Measurements from ENCODE around the gene HS6ST3.
"Not testable (repeated sequence)": the region's sequence is repeated elsewhere in the genome, so short reads cannot be mapped to it uniquely, and the experiment has no call there.

HS6ST3 gene

GRCh38 chr13:96749825-96750224, 659.9 kb downstream of the HS6ST3 start:
- no peak for DNase-seq

DNA sequence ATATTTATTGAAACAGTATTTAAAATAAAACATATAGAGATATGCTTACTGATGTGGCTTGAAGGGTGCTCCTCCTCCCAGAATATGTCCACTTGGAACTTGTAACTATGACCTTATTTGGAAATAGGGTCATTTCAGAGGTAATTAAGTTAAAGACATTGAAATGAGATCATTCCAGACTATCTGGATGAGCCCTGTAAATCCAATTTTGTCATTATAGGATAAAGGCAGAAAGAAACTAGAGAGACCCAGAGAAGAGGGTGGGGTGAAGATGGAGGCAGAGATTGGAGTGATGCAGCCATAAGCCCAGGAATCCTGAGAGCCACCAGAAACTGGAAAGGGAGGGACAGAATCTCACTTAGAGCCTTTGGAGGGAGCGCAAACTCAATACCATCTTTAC, 661.2 kb downstream of the HS6ST3 start:
- no peak for DNase-seq

DNA sequence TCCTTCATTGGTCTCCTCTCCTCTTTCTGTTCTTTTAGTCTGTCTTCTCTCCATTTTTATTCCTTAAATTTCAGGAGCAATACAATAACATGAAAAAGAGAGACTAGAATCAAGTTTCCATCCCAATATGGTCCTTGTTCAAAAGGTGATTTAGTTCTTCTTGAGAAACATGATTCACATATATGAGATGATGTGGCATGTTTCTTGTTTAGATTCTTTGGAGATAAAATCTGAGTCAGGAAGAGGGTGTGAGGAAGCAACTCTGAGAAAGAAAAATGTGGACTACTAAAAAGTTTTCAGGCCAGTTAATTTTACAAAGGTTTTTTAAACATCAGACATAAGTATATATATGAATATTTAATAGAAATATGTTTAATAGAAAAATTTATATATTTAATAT, 673.0 kb downstream of the HS6ST3 start:
- no peak for DNase-seq

DNA sequence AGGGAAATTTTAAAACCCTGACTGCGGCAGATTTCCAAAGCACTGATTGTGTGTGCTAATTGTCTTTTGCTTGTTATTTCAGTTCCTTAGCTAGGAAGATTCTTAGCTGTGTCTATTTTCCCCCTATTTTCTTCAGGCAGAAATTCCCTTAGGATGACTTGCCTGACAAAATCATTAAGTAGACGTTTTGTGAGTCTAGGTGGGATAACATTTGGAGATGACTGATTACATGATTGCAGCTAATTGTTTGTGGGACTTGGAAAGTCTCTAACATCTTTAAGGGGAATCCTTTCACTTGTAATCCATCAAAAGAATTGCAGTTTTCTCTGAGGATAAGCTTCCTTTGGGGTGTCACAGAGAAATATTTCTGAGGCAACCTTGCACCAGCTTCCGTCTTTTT, 676.4 kb downstream of the HS6ST3 start:
- DNase-seq: no peak

- no peak for DNase-seq
These were observed 678.6 kb downstream of the HS6ST3 start for GRCh38 chr13:96768524-96768923.

DNA sequence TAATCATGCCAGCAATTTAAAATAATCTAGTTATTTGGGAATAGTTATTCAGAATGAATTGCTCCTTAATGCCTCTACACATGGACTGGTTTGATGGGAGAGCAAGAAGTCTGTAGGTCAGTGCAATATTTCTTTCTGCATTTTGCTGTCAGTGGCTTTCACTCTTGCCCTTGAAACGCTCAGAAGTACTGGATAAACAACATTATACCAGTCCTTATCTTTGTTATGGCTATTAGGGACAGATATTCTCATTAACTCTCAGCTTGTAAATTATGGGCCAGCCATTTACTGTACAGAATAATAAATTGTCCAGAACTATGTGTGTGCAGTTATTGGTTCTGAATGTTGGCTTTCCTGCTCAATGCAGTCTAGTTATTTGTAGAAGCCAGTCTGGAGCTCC, 680.0 kb downstream of the HS6ST3 start:
- no peak for DNase-seq

DNA sequence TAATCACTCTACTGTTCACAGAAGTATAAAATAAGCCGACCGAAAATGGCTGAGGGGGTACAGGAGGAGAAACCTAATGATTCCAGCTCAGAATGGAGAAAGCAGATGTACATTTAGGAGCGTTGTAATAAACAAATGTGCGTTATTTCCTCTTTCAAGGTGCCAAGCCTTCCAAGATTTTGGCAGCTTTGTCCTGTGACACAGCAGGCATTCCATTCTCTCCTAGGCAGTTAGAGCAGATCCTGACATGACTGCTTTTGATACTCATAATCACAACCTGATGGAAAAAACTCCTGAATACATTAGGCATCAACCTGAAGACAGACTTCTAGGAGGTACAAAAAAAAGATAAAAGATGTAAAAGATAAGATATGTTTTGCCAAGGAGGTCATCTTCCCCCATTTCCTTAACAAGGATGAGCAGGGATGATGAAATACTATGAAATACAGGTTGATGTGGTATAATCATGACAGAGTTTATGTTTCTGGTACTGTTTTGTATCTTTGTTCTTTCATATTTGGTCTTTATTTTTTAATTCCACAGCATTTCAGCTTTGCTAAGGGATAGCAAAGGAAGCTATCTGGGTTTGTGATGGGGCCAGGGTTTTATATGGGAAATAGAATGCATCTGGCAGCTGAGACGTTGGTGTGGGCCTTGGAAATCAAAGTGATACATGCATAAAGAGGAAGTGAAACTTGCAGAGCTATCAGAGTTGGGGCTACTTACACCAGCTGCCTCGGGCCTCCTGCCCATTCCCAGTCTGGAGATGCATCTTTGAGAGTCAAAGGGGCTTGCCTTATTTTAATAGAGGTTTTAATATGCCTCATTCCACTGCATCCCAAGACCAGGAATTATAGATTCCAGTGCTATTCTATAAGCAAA, 681.8 kb downstream of the HS6ST3 start:
- DNase-seq: no peak

- no peak for DNase-seq
These were observed 682.5 kb downstream of the HS6ST3 start for GRCh38 chr13:96772426-96772825.

DNA sequence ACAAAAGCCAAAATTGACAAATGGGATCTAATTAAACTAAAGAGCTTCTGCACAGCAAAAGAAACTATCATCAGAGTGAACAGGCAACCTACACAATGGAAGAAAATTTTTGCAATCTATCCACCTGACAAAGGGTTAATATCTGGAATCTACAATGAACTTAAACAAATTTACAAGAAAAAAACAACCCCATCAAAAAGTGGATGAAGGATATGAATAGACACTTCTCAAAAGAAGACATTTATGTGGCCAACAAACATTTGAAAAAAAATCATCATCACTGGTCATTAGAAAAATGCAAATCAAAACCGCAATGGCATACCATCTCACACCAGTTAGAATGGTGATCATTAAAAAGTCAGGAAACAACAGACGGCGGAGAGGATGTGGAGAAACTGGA, 688.4 kb downstream of the HS6ST3 start:
- not testable (repeated sequence) for DNase-seq

DNA sequence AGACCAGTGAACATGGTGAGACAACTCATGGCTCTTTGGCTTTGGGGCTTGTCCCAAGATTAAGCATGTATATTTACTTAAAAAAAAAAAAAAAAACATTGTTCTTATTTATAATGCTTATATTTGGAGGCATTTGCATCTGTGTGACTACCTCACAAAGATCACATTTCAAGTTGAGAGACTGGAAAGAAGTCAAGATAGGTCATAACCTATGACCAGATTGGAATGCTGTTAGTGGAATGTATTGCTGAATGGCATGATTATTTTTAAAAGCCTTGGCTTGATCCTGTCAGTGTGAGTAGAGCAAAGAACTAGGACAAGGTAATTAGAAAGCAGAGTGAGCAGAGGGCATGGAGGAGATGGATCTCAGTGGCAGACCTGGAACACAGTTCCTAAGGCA, 689.8 kb downstream of the HS6ST3 start:
- DNase-seq: no peak

- no peak for DNase-seq
These were observed 690.2 kb downstream of the HS6ST3 start for GRCh38 chr13:96780105-96780504.

- DNase-seq: no peak
These were observed 691.2 kb downstream of the HS6ST3 start for GRCh38 chr13:96781141-96781540.

DNA sequence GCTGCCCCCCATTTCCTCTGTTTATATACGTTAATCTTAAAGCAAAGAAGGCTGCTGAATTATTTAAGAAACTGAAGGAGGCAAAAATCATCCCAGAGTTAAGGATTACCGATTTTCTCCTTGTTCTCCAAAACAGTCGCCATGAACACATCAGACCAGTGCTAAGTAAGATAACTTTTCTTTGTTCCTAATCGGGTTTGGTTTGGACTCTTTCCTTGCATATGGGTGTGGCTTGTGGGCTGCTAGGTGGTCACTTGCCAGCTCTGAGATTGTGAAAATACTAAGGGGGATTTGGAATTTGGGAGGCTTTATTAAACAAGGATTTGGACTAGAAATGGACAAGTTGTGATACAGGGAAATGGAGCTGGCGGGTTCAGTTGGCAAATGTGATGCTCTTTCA, 692.3 kb downstream of the HS6ST3 start:
- no peak for DNase-seq

DNA sequence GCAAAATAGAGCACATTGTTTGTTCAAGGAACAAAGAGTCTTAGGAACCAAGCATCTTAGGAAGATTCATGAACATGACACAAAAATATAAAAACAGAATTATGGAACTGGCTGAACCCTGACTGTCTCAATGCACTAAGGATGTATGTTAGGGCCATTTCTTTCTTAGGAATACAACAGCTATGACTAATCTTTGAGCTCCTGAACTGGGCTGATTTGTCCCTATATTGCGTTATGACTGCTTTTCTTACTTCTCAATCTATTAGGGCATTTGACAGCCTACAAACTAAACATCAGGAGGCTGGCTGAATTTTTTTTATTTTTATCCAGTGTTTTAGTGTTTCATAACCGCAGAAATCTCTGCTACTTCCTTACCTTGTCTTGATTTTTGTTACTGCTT, 693.1 kb downstream of the HS6ST3 start:
- no peak for DNase-seq

DNA sequence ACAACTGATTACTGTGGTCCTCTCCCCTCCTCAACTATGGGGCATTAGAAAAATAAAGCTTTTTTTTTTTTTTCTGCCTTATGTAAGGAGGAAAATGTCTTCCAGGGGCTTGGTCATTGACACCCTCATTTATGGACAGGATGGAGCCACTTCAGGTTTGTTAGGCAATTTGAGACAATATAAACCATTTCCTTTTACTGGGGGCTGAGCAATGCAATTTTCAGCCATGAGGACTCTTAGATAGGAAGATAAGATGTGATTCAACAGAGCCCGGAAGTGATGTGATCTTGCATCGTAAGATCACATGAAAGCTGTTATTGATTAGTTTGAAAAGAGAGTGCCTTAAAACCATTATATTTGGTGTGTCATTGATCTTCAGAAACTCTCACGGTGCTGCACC, 693.6 kb downstream of the HS6ST3 start:
- no peak for DNase-seq

DNA sequence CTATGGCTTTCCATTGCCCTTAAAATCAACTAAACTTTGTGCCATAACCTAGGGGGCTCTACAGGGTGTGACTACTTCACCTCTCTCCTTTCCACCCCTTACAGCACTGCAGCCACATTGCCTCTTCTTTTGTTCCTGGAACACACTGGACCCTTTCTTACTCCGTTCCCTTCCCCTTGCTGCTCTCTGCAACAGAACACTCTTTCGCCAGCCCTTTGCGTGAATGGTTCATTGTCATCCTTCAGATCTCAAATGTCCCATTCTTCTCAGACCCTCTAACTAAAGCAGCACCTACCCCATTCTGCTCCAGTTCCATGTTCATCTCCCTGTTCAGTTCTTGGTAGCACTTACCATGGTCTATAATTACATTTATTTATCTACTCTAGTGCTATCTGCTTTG, 696.1 kb downstream of the HS6ST3 start:
- DNase-seq: no peak

DNA sequence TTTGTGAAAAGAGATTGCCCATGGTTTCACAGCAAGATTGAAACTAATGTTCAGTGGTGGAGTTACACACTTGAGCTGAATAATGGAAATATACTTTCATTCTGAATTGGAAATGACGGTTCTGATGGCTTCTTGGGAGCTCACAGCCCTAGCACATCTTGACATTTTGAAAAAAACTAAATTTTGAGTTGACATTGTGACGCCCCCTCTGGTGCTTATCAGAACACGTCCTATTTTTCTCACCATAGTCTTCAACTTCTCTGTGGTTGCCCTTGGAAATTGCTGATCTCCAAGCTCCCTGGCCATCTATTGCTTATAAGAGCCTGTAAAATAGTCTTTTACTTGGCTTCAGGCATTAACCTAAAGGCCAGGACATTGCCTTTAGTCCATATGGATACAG, 702.3 kb downstream of the HS6ST3 start:
- no peak for DNase-seq

DNA sequence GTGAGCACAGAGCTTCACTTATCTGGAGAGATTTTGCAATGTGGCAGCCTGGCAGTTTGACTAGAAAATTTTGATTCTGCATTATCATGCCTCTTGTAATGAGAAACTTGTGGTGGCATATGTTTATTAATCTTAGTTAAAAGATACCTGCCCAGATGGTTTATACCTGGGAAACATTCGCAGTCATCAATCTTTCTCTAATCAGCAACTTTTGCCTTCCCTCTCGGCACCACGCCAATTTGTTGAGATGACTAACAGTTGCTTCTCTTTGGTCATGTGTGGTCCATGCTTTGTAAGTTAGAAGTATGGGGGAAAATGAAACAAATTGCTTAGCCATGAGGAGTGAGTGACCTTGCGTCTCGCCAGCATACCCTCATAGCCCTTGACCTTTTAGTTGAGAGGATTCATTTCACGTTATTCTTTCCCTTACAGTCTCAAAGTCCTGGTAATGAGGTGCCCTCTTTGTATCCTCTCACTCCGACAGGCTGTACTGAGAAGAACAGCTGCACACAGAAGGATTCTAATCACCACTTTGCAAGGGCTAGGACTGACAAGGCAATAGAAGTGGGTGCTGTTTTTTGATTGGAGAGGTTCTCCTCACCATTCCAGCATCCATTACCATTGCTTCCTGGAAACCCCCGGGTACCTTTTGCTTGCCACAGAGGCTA, 703.0 kb downstream of the HS6ST3 start:
- DNase-seq: no peak

DNA sequence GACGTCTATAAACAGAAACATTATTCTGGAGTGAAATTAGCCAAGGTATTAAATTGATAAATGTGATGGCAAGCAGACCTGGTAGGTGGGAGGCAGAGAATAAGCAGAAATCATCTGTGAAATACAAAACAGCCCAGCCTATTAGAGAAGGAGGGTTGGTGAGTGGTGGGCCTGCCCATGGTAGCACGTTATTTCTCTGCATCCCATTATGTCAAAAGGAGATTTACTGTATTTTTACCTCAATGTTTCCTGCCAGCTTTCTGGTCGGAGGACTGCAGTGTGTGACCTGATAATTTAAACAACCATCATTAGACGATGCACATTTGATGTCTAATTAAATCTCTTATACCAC, 703.5 kb downstream of the HS6ST3 start:
- no peak for DNase-seq

DNA sequence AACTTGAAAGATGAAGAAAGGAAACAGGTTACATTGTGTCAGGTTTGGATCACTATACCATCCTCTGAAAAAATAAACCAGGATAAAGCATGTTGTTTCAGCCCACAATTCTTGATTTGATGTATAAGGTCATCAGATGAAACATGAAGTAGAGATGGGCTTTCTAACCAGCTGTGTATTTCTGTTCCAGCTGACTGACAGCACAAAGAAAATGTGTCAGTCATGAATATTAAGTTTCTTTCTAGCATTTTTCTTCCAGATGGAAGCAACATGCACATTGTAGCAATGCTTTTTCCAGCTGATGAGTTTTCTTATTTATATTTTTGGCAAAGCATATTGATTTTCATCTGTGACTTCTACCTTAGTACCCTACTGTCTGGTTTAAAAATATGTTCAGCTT, 704.8 kb downstream of the HS6ST3 start:
- no peak for DNase-seq

GRCh38 chr13:96795670-96796069, 705.8 kb downstream of the HS6ST3 start:
- no peak for DNase-seq

DNA sequence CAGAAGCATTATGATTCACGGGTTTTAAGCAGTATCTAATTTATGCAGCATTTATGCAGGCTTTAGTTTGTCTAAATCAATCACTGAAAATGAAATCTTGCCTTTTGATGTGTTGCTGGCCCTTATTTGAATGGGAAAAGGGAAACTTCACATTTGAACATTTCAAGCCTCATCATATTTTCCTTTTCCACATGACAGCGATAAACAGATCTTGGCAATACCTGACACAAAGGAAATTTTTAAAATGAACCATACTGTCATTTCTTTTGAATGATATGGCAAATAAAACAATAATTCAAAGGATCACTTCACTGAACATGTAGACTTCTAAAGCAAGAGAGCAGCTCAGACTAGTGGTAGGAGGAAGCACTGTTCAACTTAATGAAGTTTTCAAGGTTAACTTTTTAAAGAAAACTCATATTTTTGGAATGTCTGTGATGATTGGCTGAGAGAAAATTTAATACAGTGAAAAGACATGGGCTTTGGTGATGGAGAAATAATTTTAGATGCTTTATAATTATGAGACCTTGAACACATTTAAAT, 706.3 kb downstream of the HS6ST3 start:
- no peak for DNase-seq

GRCh38 chr13:96797136-96797535, 707.2 kb downstream of the HS6ST3 start:
- no peak for DNase-seq

DNA sequence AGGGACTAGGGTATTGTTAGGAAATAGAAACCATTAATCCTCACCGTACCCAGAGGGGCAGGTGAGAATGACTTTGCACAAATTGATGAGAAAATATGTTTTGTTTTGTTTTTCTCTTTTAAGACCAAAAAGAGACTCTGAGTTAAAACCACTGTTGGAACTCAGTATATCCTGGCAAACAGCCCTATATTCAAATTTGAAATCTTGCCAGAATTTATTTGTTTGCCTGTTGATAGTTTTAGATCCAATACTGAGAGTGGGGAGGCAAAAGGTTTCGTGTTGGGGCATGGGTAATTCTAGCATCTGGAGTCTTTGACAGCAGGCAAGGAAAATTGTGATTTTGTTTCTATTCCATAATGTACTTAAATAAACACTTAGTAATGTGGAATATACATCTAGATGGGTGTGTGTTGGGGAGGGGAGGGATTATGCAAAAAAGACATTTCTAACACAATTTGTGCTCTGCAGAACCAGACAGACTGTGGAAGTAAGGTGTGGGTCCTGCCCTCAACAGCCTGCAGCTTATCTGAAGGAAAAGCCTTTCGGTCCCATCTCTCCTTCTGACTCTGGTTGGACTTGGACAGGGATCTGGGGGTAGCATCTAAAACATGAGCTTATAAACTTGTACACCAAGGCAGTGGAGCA, 713.7 kb downstream of the HS6ST3 start:
- DNase-seq: no peak
